ENCODE data around the gene TMEM140. TPM values are rescaled to one million over a fixed set of nuclear protein-coding genes. Genes with fewer than 3 reads are reported as not detected.

Gene TMEM140
- total RNA-seq, 1 donor from 2014 or later: 26.9 TPM

DNA sequence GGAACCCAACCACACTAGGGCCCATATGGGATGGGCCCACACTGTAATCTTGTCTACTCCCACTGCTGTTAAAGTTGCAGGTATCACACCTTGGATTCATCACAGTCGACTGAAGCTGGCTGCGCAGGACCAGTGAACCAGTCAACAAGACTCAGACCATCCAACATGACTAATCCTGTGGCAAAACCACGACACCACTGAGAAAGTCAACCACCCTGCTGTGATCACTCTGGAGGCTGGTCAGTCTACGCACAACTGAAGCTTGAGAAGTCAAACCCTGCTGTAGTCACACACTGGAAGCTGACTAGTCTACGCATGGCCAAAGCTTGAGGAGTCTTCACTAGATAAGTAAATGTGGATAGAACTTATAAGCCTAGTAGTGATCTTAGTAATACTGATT is 32.2 kb downstream of the TMEM140 start:
- TF ChIP-seq, protein P1, sequence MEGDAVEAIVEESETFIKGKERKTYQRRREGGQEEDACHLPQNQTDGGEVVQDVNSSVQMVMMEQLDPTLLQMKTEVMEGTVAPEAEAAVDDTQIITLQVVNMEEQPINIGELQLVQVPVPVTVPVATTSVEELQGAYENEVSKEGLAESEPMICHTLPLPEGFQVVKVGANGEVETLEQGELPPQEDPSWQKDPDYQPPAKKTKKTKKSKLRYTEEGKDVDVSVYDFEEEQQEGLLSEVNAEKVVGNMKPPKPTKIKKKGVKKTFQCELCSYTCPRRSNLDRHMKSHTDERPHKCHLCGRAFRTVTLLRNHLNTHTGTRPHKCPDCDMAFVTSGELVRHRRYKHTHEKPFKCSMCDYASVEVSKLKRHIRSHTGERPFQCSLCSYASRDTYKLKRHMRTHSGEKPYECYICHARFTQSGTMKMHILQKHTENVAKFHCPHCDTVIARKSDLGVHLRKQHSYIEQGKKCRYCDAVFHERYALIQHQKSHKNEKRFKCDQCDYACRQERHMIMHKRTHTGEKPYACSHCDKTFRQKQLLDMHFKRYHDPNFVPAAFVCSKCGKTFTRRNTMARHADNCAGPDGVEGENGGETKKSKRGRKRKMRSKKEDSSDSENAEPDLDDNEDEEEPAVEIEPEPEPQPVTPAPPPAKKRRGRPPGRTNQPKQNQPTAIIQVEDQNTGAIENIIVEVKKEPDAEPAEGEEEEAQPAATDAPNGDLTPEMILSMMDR (IDR thresholded peaks at IDR 0.05): no peak
- Histone ChIP-seq H3K4me3 (no peak overlapping the region), H3K4me1 (no peaks in the 10 kb centered on the region), H3K27ac (no peak overlapping the region), H3K27me3 (no peaks in the 10 kb centered on the region), H3K9me3 (peaks cover 10 to 26% of the 10 kb centered on the region in 2 donors), H3K36me3 (peaks cover 25 to 50% of the 10 kb centered on the region in 2 donors)
- peak in 1 of 2 donors; percentile 41 for DNase-seq (ENCODE audit: low spot score in 2 of 2)
- intact Hi-C loops (cut with DNase I): no loop called here

DNA sequence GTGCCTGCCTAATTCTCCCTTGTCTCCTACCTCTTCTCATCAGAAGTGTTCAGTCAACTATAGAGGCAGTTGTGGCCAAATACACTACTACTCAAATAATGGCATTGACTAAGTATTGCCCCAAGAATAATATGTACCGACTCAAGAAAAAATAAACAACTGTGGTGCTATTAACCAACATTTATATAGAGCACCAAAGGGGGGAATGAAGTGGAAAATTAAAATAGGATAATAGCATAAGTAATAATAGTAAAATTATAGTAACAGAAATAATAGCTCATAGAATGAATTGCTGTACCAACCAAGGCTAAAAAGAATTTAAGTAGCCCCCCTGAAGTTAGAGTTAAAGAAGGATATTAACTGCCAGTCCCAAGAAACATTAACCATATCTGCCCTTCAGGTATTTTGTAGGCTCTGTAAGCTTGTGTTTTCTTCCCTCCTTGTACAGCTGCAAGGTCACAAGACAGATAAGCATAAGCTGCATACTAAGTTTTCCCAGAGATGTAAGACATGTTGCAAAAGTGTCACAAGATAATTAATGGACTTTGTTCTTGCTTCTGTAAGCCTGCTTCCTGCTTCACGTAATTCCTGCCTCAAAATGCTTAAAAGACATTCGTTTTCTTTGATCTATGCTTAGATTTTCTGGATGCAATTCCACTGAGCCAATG is 33.5 kb downstream of the TMEM140 start:
- no peak overlapping the region for H3K4me3 ChIP-seq
- H3K36me3 ChIP-seq: peaks cover 36 to 63% of the 10 kb centered on the region in 2 donors
- peaks cover 10 to 26% of the 10 kb centered on the region in 2 donors for H3K9me3 ChIP-seq
- no peaks in the 10 kb centered on the region for H3K27me3 ChIP-seq
- H3K27ac ChIP-seq: no peak overlapping the region
- intact Hi-C loops (cut with DNase I): no loop called here
- TF ChIP-seq, protein P1 (IDR thresholded peaks at IDR 0.05): no peak
- DNase-seq (ENCODE audit: low spot score in 2 of 2): no peak
- no peaks in the 10 kb centered on the region for H3K4me1 ChIP-seq

DNA sequence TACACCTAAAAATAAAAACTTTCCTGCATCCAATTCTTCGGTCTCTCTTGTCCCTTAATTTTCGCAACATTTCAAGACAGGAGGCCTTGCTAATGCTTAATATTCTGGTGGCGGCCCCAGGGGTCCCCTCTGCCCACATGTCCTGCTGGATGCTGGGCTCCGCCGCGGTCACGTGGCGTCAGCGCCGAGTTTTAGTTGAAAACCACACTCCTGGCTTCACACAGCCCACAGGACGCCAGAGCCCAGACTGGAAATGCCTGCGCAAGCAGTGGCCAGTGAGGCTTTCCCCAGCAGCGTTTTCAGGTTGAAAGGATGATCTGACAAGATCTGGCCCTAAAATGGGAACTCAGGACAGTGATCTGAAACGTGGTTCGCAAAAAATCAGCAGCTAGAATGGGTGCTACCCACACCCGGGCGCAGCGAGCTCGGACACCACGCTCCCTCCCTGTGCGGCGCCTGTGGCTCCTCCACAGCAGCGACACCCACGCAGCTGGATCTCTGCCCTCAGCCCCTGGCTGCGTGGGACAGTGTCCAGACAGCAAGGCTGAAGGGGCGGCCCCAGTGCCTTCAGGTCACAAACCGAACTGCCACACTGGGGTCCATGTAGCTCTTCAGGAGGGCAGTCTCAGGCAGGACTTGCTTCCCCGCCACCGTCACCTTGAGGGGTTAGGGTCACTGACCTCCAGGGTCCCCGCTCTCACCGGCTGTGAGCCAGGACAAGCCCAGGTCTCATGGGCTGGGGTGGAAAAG is 34.2 kb downstream of the TMEM140 start:
- DNase-seq (ENCODE audit: low spot score in 2 of 2): peak in 1 of 2 donors; percentile 54
- Histone ChIP-seq H3K9me3 (peaks cover 10 to 26% of the 10 kb centered on the region in 2 donors), H3K4me1 (no peaks in the 10 kb centered on the region), H3K27ac (no peak overlapping the region), H3K4me3 (no peak overlapping the region), H3K36me3 (peaks cover 43 to 70% of the 10 kb centered on the region in 2 donors), H3K27me3 (no peaks in the 10 kb centered on the region)
- intact Hi-C loops (cut with DNase I): no loop called here
- TF ChIP-seq, protein P1 (IDR thresholded peaks at IDR 0.05): no peak

DNA sequence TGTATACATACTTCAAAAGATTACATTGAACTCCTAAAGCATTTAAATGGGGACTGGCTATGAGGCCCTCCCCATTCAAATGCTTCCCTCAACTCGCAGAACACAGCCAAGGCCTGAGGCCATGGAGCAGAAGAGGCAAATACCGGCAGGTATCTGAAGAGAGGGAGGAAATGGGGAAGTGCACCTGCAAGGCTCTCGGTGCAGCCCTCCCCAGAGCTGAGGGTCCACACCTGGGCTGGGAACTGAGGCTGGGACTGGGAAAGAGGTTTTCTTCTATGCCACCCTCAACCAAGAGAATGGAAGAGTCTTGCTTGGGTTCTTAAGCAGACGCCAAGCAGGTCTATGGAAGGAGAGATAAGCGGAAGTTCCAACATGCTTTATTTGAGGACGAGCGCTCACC is 35.6 kb downstream of the TMEM140 start:
- H3K4me3 ChIP-seq: no peak overlapping the region
- peak in 1 of 2 donors; percentile 52 for DNase-seq (ENCODE audit: low spot score in 2 of 2)
- H3K9me3 ChIP-seq: peaks cover 10 to 26% of the 10 kb centered on the region in 2 donors
- intact Hi-C loops (cut with DNase I): no loop called here
- TF ChIP-seq, protein P1 (IDR thresholded peaks at IDR 0.05): no peak
- H3K36me3 ChIP-seq: peaks cover 55 to 84% of the 10 kb centered on the region in 2 donors
- H3K4me1 ChIP-seq: no peaks in the 10 kb centered on the region
- H3K27ac ChIP-seq: no peak overlapping the region
- H3K27me3 ChIP-seq: no peaks in the 10 kb centered on the region

DNA sequence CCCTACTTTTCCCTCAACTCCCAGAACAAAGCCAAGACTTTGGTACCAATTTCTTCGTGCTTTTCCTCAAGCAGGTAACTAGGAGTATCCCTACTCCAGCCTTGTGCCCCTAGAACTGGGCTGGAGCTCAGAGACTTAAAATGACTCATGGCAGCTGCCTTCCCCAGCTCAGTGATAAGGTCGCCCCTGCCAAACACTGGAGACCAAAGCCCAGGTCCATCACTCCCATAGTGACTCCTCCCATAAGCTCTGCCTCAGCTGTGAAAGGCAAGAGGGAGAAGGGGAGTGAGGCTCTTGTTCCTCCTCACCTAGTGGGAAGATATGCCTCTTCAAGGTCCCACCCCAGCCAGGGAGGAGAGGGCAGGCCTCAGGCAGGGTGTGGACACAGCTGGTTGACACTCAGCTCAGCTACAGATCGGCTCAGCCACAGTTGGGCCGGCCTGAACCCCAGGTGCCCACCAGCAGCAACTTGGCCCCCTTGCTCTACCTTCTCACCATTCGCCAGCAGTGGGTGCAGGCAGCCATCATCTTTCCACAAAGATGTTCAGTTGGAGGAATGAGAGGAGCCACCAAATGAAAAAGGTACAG is 36.5 kb downstream of the TMEM140 start:
- intact Hi-C loops (cut with DNase I): no loop called here
- Histone ChIP-seq H3K27me3 (no peaks in the 10 kb centered on the region), H3K27ac (no peak overlapping the region), H3K36me3 (peaks cover 62 to 92% of the 10 kb centered on the region in 2 donors), H3K4me3 (no peak overlapping the region), H3K4me1 (no peaks in the 10 kb centered on the region), H3K9me3 (peaks cover 10 to 26% of the 10 kb centered on the region in 2 donors)
- DNase-seq (ENCODE audit: low spot score in 2 of 2): peak in 1 of 2 donors; percentile 42
- TF ChIP-seq, protein P1 (IDR thresholded peaks at IDR 0.05): no peak
